ENCODE measurements around the gene ICAM2. TPM values are rescaled to one million over a fixed set of nuclear protein-coding genes. Genes with fewer than 3 reads are reported as not detected.

Gene ICAM2
- total RNA-seq, 1 experiment from 2014 or later: 2.0 TPM

DNA sequence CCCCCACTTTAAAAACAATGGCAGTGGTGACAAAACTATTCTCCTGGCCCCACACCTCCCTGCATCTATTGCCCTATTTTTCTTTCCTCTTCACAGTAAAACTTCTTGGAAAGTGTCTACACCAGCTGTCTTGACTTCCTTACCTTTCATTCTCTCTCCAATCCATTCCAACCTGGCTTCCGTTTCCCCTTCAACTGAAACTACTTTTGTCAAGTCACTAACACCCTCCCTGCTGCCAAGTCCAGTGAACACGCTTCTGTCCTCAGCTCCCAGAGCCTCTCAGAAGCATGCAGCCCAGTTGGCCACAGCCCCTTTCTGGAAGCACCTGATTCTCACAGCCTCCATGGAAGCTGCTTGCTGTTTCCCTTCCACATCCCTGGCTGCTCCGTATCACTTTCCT is 43.7 kb downstream of the ICAM2 start:
- Mint-ChIP-seq H3K9me3 (ENCODE audit: unreplicated experiment) (no peaks in the 10 kb centered on the region), H3K36me3 (ENCODE audit: insufficient read depth, unreplicated experiment) (no peaks in the 10 kb centered on the region), H3K27ac (ENCODE audit: unreplicated experiment) (no peak overlapping the region), H3K4me3 (ENCODE audit: unreplicated experiment) (no peak overlapping the region), H3K4me1 (ENCODE audit: low read depth, unreplicated experiment) (no peaks in the 10 kb centered on the region), H3K27me3 (ENCODE audit: insufficient read depth, unreplicated experiment) (peaks cover 22% of the 10 kb centered on the region)
- Histone ChIP-seq H3K4me3 (ENCODE audit: low read depth, low read length) (no peak overlapping the region), H3K27me3 (replicated peaks; ENCODE audit: control insufficient read depth, insufficient read depth, low read length) (no peaks in the 10 kb centered on the region), H3K36me3 (ENCODE audit: control insufficient read depth, insufficient read depth, low read length) (no peaks in the 10 kb centered on the region), H3K4me1 (no peaks in the 10 kb centered on the region), H3K9me3 (0 out of 2 replicates have a peak, but pooled peaks cover 2% of the 10 kb centered on the region)
- DNase-seq: no peak
- POLR2A ChIA-PET: no interaction called here
- CTCF ChIA-PET: no interaction called here
- BruUV-seq (replicated peaks): no TSS peak
- intact Hi-C loops (cut with micrococcal nuclease; ENCODE audit: unreplicated experiment): no loop called here
- TF ChIP-seq, protein P1, sequence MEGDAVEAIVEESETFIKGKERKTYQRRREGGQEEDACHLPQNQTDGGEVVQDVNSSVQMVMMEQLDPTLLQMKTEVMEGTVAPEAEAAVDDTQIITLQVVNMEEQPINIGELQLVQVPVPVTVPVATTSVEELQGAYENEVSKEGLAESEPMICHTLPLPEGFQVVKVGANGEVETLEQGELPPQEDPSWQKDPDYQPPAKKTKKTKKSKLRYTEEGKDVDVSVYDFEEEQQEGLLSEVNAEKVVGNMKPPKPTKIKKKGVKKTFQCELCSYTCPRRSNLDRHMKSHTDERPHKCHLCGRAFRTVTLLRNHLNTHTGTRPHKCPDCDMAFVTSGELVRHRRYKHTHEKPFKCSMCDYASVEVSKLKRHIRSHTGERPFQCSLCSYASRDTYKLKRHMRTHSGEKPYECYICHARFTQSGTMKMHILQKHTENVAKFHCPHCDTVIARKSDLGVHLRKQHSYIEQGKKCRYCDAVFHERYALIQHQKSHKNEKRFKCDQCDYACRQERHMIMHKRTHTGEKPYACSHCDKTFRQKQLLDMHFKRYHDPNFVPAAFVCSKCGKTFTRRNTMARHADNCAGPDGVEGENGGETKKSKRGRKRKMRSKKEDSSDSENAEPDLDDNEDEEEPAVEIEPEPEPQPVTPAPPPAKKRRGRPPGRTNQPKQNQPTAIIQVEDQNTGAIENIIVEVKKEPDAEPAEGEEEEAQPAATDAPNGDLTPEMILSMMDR (IDR thresholded peaks at IDR 0.05; ENCODE audit: insufficient read depth in 1 of 2, low read depth in 1 of 2, low read length in 1 of 2, severe bottlenecking in 1 of 2, unreplicated experiment in 1 of 2): no peak

DNA sequence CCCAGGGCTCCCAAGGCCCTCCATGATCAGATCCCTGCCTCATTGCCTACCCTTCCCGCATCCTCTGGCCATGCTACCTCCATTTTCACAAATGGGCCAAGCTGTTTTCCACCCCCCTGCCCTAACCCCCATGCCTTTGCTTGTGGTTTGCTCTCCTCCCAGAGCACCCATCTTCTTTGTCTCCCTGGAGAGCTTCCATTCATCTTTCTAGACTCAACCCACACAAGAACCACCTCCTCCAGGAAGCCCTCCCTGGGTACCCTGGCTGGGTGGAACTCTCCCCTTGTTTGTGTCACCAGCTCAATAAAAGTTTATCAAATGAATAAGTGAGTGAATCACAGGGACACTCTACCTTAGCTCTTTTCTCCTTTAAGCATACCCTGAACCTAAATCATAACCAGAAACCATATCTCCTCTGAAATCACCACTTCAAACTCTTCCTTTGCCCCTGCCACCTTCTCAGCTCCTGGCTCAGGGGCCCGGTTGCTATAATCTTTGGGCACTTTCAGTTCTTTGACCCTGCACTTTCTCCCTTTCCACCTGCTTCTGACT is 44.8 kb downstream of the ICAM2 start:
- intact Hi-C loops (cut with micrococcal nuclease; ENCODE audit: unreplicated experiment): no loop called here
- POLR2A ChIA-PET: no interaction called here

DNA sequence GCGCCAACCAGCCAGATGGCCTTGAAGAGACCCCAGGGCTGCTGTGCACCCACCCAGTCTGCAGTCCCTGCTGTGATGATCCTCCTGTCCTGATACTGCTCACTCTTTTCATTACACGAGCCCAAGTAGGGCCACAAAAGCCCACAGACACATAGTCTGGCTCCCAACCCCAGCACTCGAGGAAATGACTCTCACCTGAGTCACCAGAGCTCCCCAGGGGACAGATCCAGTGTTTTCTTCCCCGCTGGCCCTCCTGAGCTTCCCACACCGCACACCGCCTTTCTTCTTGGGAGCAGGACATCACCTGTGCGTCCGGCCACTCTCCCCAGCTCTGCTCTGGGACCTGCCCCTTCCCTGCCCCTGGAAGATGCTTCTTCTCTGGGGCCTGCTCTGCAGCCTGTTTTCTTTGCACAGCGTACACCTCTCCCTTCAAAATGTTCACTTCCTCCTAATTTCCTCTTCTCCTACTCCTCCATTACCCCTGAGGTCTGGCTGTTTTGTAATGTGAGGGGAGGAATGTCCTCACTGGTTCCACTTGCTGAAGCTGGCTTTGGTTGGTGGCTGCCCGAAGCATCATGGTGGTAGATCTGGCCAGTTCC is 45.7 kb downstream of the ICAM2 start:
- Mint-ChIP-seq H3K27me3 (ENCODE audit: insufficient read depth, unreplicated experiment) (peaks cover 22% of the 10 kb centered on the region), H3K4me3 (ENCODE audit: unreplicated experiment) (no peak overlapping the region), H3K36me3 (ENCODE audit: insufficient read depth, unreplicated experiment) (no peaks in the 10 kb centered on the region), H3K9me3 (ENCODE audit: unreplicated experiment) (no peaks in the 10 kb centered on the region), H3K27ac (ENCODE audit: unreplicated experiment) (no peak overlapping the region), H3K4me1 (ENCODE audit: low read depth, unreplicated experiment) (no peaks in the 10 kb centered on the region)
- Histone ChIP-seq H3K4me1 (no peaks in the 10 kb centered on the region), H3K4me3 (ENCODE audit: low read depth, low read length) (no peak overlapping the region), H3K36me3 (ENCODE audit: control insufficient read depth, insufficient read depth, low read length) (no peaks in the 10 kb centered on the region), H3K27me3 (replicated peaks; ENCODE audit: control insufficient read depth, insufficient read depth, low read length) (no peaks in the 10 kb centered on the region), H3K9me3 (0 out of 2 replicates have a peak, but pooled peaks cover 2% of the 10 kb centered on the region)
- POLR2A ChIA-PET: no interaction called here
- intact Hi-C loops (cut with micrococcal nuclease; ENCODE audit: unreplicated experiment): no loop called here
- BruUV-seq (replicated peaks): no TSS peak
- TF ChIP-seq, protein P1 (IDR thresholded peaks at IDR 0.05; ENCODE audit: insufficient read depth in 1 of 2, low read depth in 1 of 2, low read length in 1 of 2, severe bottlenecking in 1 of 2, unreplicated experiment in 1 of 2): no peak
- CTCF ChIA-PET: no interaction called here
- no peak for DNase-seq

More for the DNA sequence above, 44.8 kb downstream of the ICAM2 start:
- Mint-ChIP-seq H3K9me3 (ENCODE audit: unreplicated experiment) (no peaks in the 10 kb centered on the region), H3K4me1 (ENCODE audit: low read depth, unreplicated experiment) (no peaks in the 10 kb centered on the region), H3K27me3 (ENCODE audit: insufficient read depth, unreplicated experiment) (peaks cover 22% of the 10 kb centered on the region), H3K27ac (ENCODE audit: unreplicated experiment) (no peak overlapping the region), H3K36me3 (ENCODE audit: insufficient read depth, unreplicated experiment) (no peaks in the 10 kb centered on the region), H3K4me3 (ENCODE audit: unreplicated experiment) (no peak overlapping the region)
- CTCF ChIA-PET: no interaction called here
- H3K4me3 ChIP-seq (ENCODE audit: low read depth, low read length): no peak overlapping the region
- 0 out of 2 replicates have a peak, but pooled peaks cover 2% of the 10 kb centered on the region for H3K9me3 ChIP-seq
- no peaks in the 10 kb centered on the region for H3K4me1 ChIP-seq
- BruUV-seq (replicated peaks): no TSS peak
- TF ChIP-seq, protein P1 (IDR thresholded peaks at IDR 0.05; ENCODE audit: insufficient read depth in 1 of 2, low read depth in 1 of 2, low read length in 1 of 2, severe bottlenecking in 1 of 2, unreplicated experiment in 1 of 2): no peak
- no peak for DNase-seq
- H3K27me3 ChIP-seq (replicated peaks; ENCODE audit: control insufficient read depth, insufficient read depth, low read length): no peaks in the 10 kb centered on the region
- H3K36me3 ChIP-seq (ENCODE audit: control insufficient read depth, insufficient read depth, low read length): no peaks in the 10 kb centered on the region
